A673 (cell line): Measurements from ENCODE around the gene ARV1.

Source experiments
- EZH2 ChIP-seq: fragments of 200-600 bp; sonication (generic); IDR thresholded peaks from 2 replicates; pipeline ENCODE4 v1.6.1; 2017; ENCODE audit warnings: borderline replicate concordance, low read depth, mild to moderate bottlenecking, mixed read lengths, antibody characterized with exemption, low read length; ENCODE audit not compliant: poor library complexity, severe bottlenecking
- TF ChIP-seq, protein P1 (sequence below): fragments of 300-800, 200-600 bp; sonication (generic); conservative IDR thresholded peaks from 2 replicates; pipeline ENCODE4 v1.5.1; 2017; ENCODE audit warnings: low read depth, mild to moderate bottlenecking, antibody characterized with exemption, low read length, moderate library complexity, mixed read lengths

DNA sequence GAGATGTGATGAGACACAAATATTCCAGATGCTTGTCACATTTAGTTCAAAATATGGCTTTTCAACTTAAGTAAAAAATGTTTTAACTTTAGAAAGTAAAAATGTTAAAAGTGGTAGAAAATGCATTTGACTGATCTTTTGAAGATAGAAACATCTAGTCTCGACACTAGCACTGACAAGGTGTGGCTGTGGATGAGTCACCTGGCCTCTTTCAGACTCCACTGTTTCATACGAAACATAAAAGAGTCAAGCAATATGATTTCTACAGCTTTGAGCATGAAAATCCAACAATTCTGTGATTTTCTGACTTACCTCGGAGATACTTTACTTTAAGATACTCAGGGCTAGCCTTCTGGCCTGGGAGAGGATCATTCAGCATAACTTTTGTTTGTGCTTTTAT lies 47.9 kb upstream of the ARV1 start:
- TF ChIP-seq, protein P1, sequence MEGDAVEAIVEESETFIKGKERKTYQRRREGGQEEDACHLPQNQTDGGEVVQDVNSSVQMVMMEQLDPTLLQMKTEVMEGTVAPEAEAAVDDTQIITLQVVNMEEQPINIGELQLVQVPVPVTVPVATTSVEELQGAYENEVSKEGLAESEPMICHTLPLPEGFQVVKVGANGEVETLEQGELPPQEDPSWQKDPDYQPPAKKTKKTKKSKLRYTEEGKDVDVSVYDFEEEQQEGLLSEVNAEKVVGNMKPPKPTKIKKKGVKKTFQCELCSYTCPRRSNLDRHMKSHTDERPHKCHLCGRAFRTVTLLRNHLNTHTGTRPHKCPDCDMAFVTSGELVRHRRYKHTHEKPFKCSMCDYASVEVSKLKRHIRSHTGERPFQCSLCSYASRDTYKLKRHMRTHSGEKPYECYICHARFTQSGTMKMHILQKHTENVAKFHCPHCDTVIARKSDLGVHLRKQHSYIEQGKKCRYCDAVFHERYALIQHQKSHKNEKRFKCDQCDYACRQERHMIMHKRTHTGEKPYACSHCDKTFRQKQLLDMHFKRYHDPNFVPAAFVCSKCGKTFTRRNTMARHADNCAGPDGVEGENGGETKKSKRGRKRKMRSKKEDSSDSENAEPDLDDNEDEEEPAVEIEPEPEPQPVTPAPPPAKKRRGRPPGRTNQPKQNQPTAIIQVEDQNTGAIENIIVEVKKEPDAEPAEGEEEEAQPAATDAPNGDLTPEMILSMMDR = no peak
- TF ChIP-seq EZH2 = no peak
